OCI-LY1 (cell line): Measurements from ENCODE around the gene DPY19L1.

Experiments used
- H2AFZ ChIP-seq: fragments of 200-600 bp; sonication (generic), shearing (Covaris generic); 2 replicates; pipeline ENCODE4 v1.6.0; 2014; ENCODE audit warnings: antibody characterized with exemption, mild to moderate bottlenecking, low read length
- H3F3A ChIP-seq: fragments of 200-600 bp; sonication (generic), shearing (Covaris generic); 2 replicates; pipeline ENCODE4 v1.6.0; 2014; ENCODE audit warnings: mild to moderate bottlenecking, antibody characterized with exemption, low read length, moderate library complexity; ENCODE audit not compliant: insufficient read depth
- H3K27ac ChIP-seq: fragments of 200-600 bp; sonication (generic); 2 replicates; pipeline ENCODE4 v1.5.1; 2014; ENCODE audit warnings: low read length, mixed run types, mild to moderate bottlenecking, low read depth; ENCODE audit not compliant: poor library complexity, severe bottlenecking
- H3K27me3 ChIP-seq: fragments of 200-600 bp; sonication (generic); 2 replicates; pipeline ENCODE4 v1.6.0; 2014; ENCODE audit warnings: antibody characterized with exemption, mild to moderate bottlenecking, low read length, moderate library complexity; ENCODE audit not compliant: insufficient read depth
- H3K36me3 ChIP-seq: fragments of 200-600 bp; sonication (generic); 2 replicates; pipeline ENCODE4 v1.6.1; 2014; ENCODE audit warnings: mild to moderate bottlenecking, antibody characterized with exemption, low read length, moderate library complexity, mixed read lengths; ENCODE audit not compliant: insufficient read depth
- H3K4me1 ChIP-seq: fragments of 200-600 bp; sonication (generic); 2 replicates; pipeline ENCODE4 v1.5.1; 2014; ENCODE audit warnings: mild to moderate bottlenecking, low read length, moderate library complexity; ENCODE audit not compliant: insufficient read depth, severe bottlenecking
- H3K4me2 ChIP-seq: fragments of 200-600 bp; sonication (generic), shearing (Covaris generic); 2 replicates; pipeline ENCODE4 v1.6.1; 2014; ENCODE audit warnings: low read length
- H3K4me3 ChIP-seq: fragments of 200-600 bp; sonication (generic); 2 replicates; pipeline ENCODE4 v1.5.1; 2014; ENCODE audit warnings: low read length, low read depth, mild to moderate bottlenecking, mixed read lengths; ENCODE audit not compliant: poor library complexity, severe bottlenecking
- H3K79me2 ChIP-seq: fragments of 200-600 bp; shearing (Covaris generic); 2 replicates; pipeline ENCODE4 v1.6.1; 2016; ENCODE audit warnings: mixed run types, low read length, mixed read lengths; ENCODE audit not compliant: insufficient read depth
- H3K9ac ChIP-seq: fragments of 200-600 bp; sonication (generic), shearing (Covaris generic); 2 replicates; pipeline ENCODE4 v1.6.1; 2014; ENCODE audit warnings: mild to moderate bottlenecking, low read length, mixed read lengths
- H3K9me2 ChIP-seq: fragments of 200-600 bp; sonication (generic), shearing (Covaris generic); 2 replicates; pipeline ENCODE4 v1.6.1; 2014; ENCODE audit warnings: low read depth, mild to moderate bottlenecking, low read length, mixed read lengths
- H3K9me3 ChIP-seq: fragments of 200-600 bp; shearing (Covaris generic); 2 replicates; pipeline ENCODE4 v1.6.1; 2014; ENCODE audit warnings: low read length, mixed read lengths
- H4K20me1 ChIP-seq: fragments of 200-600 bp; sonication (generic), shearing (Covaris generic); 2 replicates; pipeline ENCODE4 v1.6.0; 2016; ENCODE audit warnings: mild to moderate bottlenecking, low read length; ENCODE audit not compliant: insufficient read depth
- CTCF ChIP-seq: fragments of 200-600 bp; sonication (generic), shearing (Covaris generic); IDR thresholded peaks from 2 replicates; pipeline ENCODE4 v1.5.1; 2017; ENCODE audit warnings: mild to moderate bottlenecking, antibody characterized with exemption, low read length, moderate library complexity, mixed read lengths
- EZH2 ChIP-seq: fragments of 200-600 bp; sonication (generic), shearing (Covaris generic); IDR thresholded peaks from 2 replicates; pipeline ENCODE4 v1.8.0; 2017; ENCODE audit warnings: borderline replicate concordance, mixed run types, mild to moderate bottlenecking, antibody characterized with exemption, low read length, moderate library complexity, mixed read lengths

DPY19L1 gene

DNA sequence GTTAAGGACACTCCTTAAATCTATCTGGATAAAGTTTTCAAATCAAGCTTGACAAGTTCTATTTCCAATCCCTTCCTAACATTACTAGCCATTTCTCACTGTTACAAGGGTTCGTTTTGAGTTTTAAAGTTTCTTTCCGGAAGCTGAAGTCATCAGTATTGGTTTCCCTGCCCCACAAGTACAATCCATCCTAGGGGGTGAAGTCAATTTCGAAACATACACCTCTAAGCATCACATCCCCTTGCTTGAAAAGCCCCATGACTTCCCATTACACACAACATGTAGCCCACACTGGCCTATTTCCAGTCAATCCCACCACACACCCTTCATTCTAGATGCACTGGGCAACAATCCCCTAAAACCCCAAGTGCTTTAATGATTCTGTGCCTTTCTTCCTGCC is 13.0 kb downstream of the DPY19L1 start:
- Histone ChIP-seq H3K4me2 (no peak overlapping the region), H2AFZ (no peak overlapping the region), H3K9me2 (no peaks in the 10 kb centered on the region), H3K9ac (no peak overlapping the region), H3K4me3 (no peak overlapping the region), H3K9me3 (no peaks in the 10 kb centered on the region), H3K27me3 (no peaks in the 10 kb centered on the region), H3K36me3 (no peaks in the 10 kb centered on the region), H4K20me1 (0 out of 2 replicates have a peak, but pooled peaks cover 4% of the 10 kb centered on the region), H3K27ac (no peak overlapping the region), H3K4me1 (no peaks in the 10 kb centered on the region), H3K79me2 (no peaks in the 10 kb centered on the region), H3F3A (no peaks in the 10 kb centered on the region)
- no peak for TF ChIP-seq EZH2
- no peak for TF ChIP-seq CTCF

DNA sequence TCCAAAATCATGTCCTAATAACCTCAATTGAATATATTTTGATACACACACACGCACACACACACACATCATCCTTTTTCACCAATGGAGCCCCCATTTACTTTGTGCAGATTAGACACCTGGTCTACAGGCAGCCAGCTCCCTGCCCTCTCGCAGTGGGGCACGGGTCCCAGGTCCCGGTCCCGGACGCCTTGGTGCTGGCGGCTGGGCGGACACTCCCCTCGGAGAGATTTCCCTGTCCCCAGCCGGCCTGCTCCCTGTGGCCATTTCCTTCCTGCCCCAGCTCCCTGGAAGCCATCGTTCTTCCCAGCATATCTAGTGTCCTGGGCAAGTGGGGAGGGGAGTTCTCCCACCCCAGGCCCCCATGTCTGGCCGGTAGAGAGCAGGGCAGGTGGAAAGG is 14.6 kb downstream of the DPY19L1 start:
- no peaks in the 10 kb centered on the region for H3K79me2 ChIP-seq
- H3K27ac ChIP-seq, result no peak overlapping the region
- H3K9me3 ChIP-seq, result no peaks in the 10 kb centered on the region
- TF ChIP-seq CTCF (no peak), EZH2 (no peak)
- H3F3A ChIP-seq, result no peaks in the 10 kb centered on the region
- H3K36me3 ChIP-seq, result no peaks in the 10 kb centered on the region
- no peaks in the 10 kb centered on the region for H3K9me2 ChIP-seq
- 0 out of 2 replicates have a peak, but pooled peaks cover 5% of the 10 kb centered on the region for H4K20me1 ChIP-seq
- H3K4me2 ChIP-seq, result no peak overlapping the region
- H3K9ac ChIP-seq, result no peak overlapping the region
- no peaks in the 10 kb centered on the region for H3K27me3 ChIP-seq
- H2AFZ ChIP-seq, result no peak overlapping the region
- H3K4me3 ChIP-seq, result no peak overlapping the region
- H3K4me1 ChIP-seq, result no peaks in the 10 kb centered on the region

DNA sequence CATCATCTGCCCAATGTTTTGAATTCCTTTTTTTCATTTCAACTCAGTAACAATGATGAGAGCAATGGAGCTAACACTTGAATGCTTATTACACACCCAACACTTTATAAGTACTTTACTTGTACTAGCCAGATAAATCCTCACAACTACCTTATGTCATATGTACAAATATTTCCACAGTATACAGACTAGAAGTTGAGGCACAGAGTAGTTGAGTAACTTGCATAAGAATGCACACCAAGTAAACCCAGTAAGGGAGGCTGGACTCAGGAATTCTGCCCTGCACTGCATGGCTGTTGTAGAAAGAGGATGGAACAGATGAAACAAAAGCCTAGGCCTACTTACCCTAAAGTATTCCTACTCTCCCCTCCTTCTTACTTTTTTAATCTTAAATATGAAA is 15.8 kb downstream of the DPY19L1 start:
- no peak for TF ChIP-seq CTCF
- TF ChIP-seq EZH2, result no peak
- Histone ChIP-seq H3K9me3 (no peaks in the 10 kb centered on the region), H3F3A (no peaks in the 10 kb centered on the region), H4K20me1 (0 out of 2 replicates have a peak, but pooled peaks cover 5% of the 10 kb centered on the region), H3K4me2 (no peak overlapping the region), H3K9ac (no peak overlapping the region), H3K79me2 (no peaks in the 10 kb centered on the region), H3K4me1 (no peaks in the 10 kb centered on the region), H3K4me3 (no peak overlapping the region), H2AFZ (no peak overlapping the region), H3K36me3 (no peaks in the 10 kb centered on the region), H3K9me2 (no peaks in the 10 kb centered on the region), H3K27me3 (no peaks in the 10 kb centered on the region), H3K27ac (no peak overlapping the region)
